NCI-H2107 treated with DMSO at 0.1 percent for 48 hours (cell line): ENCODE results near the gene ACTN4.
"Not testable (repeated sequence)": the region's sequence is repeated elsewhere in the genome, so short reads cannot be mapped to it uniquely, and the experiment has no call there.

Source experiments
- DNase-seq: peaks from one replicate; lab custom pipeline; 2025; ENCODE audit not compliant: unreplicated experiment; lab: John Stamatoyannopoulos, UW

ACTN4 gene

DNA sequence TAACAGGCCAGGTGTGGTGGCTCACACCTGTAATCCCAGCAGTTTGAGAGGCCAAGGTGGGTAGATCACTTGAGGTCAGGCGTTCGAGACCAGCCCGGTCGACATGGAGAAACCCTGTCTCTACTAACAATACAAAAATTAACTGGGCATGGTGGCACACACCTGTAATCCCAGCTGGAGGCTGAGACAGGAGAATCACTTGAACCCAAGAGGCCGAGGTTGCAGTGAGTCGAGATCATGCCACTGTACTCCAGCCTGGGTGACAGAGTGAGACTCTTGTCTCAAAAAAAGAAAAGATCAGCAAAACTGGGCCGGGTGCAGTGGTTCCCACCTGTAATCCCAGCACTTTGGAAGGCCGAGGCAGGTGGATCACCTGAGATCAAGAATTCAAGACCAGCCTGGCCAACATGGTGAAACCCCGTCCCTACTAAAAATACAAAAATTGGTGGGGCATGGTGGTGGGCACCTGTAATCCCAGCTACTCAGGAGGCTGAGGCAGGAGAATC lies 114.5 kb downstream of the ACTN4 start:
- not testable (repeated sequence) for DNase-seq

DNA sequence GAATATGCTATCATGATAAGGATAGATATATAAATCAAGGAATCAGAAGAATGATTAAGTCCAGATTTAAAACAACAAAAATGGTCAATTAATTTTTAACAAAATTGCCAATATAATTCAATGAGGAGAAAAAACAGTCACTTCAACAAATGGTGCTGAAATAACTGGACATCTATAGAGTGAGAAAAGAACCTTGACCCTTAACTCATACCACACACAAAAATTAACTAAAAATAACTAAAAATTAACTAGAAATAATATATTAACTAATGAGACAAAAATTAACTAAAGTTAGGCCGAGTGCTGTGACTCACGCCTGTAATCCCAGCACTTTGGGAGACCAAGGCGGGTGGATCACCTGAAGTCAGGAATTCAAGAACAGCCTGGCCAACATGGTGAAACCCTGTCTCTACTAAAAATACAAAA lies 116.4 kb downstream of the ACTN4 start:
- DNase-seq, result no peak

DNA sequence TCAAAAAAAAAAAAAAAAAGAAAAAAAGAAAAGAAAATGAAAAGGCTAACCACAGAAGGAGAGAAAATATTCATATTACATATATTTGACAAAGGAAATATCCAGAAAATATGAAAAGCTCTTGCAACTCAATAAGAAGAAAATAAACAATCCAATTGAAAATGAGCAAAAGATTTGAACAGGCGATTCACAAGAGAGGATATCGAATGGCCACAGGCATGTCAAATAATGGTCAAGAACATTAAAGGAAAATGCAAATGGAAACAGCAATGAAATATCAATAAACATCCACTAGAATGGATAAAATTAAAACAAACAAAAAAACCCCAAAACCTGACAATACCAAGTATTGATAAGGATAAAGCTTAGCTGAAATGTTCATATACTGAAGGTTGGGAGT lies 117.8 kb downstream of the ACTN4 start:
- DNase-seq, result no peak

DNA sequence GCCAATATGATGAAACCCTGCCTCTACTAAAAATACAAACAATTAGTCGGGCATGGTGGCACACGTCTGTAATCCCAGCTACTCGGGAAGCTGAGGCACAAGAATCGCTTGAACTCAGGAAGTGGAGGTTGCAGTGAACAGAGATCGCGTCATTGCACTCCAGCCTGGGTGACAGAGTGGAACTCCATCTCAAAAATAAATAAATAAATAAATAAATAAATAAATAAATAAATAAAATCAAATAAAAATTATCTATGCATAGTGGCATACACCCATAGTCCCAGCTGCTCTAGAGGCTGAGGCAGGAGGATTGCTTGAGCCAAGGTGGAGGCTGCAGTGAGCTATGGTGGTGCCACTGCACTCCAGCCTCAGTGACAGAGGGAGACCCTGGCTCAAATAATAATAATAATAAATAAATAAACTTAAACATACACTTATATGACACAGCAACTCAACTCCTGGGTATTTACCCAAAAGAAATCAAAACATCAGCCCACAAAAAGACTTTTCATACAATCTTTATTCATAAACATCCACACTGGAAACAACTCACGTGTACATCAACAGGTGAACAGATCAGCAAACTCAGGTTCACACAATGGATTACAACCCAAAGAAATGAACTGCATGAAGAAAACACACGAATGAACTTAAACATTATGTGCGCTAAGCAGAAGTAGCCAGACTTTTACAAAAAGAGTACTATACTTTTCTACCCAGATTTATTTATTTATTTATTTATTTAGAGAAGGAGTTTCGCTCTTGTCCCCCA lies 119.0 kb downstream of the ACTN4 start:
- DNase-seq, result no peak

DNA sequence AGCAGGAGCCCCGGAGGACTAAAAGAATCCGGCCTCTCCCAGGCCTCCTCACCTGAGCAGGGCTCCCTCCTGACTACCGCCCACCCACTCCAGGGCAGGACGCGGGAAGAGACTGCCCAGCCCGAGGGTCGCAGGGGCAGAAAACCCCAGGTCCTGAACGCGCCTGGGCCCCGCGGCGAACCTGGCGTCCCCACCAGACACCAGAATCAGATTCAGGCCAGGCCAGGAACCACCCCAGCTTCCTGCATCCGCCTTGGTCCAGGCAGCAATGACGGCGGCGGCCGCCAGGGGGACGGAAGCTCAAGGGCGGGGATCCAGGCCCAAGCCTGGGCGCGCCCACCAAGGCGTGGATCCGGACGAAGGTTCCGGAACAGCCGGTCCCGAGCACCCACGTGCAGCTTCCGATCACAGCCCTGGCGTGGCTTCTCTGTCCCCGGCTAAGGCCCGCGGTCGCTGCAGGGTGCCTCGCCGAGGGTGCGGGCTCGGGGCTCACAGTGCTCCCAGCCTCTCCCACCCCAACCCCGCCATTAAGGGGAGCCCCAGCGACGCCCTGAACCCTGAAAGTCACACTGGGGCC lies 122.3 kb downstream of the ACTN4 start:
- no peak for DNase-seq

DNA sequence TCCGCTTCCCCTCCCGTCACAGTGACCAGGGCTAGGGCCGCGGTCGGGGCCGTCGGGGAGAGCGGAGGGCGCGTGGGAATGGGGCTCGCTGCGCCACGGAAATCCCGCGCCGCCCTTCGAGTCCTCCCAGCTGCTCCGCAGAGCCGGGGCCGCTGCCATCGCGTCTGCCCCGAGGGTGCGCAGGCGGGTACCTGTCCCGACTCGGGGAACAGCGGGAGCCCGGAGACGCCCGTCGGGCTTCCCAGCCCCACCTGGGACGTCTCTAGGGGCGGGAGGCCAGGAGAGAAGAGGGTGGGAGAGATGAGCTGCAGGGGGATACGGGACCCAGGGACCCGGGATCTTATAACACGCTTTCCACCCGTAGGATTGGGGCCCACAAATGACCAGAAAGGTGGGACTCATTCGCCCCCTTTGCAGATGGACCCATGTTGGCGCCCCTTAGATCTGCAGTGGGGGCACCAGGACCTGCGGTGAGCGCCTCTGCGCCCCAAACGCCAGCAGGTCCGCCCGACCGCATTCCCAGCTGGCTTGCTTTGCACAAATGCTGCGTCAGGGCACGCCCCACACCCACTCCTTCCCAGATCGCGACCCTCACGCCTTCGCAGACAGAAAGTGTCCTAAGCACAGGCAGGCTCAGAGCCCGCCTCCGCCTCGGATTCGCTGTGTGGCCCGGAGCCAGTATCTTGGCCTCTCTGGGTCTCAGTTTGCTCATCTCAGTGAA lies 122.9 kb downstream of the ACTN4 start:
- not testable (repeated sequence) for DNase-seq

DNA sequence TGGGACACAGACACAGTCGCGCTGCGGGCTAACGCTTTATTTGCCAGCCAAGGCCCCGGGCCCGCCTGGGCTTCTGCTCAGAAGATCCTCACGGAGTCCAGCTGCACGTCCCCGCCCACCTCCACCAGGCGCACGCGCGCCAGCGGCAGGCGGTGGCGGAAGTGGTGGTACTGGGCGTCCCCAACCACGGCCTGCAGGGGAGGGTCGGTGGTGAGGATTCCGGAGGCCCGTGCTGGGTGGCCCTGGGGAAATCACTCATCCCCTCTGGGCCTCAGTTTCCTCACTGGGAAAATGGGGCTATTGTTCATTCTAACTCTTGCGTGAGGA lies 123.5 kb downstream of the ACTN4 start:
- DNase-seq, result not testable (repeated sequence)

DNA sequence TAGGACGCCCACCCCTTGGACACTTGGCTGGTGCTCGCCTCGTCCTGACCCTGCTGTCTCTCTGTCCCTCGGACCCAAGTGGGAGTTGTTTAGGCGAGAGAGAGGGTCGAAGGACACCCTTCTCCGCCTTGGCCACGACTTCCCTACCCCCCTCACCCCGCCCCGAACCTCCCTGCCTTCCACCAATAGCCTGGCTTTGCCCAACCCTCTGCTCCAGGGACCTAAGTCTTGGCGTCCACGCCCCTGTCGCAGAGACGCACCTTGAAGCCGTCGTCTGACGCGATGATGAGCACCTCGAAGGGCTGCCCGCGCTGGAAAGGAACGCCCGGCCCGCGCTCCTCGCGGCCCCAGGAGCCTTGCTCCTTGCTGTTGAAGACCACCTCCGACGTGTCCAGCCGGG lies 124.1 kb downstream of the ACTN4 start:
- not testable (repeated sequence) for DNase-seq

DNA sequence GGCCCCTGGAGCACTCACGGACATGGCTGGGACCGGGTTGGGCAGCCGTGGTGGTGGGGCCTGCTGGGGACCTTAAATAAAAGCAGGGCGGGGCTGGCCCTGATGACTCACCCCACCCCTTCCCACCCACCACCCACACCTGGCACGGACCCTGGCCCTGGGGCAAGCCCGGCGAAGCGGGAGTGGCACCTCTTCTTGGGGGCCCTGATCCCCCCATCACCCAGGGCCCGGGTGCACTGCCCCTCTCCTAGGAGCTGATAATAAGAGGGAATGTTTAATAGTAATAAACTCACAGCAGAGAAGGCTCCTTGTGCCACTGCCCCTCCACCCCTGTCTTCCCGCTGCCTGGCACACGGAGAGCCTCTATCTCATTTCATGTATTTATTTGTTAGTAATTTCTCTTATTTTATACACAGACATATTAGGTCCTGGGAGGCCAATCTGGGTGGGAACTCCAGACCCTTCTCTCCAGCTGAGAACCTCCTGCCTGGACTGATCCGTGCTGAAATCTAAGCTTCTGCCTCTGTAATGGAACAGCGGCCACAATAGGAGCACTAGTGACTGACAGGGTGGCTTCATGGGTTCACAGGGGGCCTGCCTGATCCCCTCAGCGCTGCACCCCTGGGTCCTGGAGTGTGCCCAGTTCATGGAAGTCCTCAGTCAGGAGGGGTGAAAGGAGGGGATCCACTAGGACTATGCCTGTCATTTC lies 126.2 kb downstream of the ACTN4 start, which contains the start of gene LGALS7:
Gene LGALS7 (minus strand): TSS at position 49 of the 709 bp plus-strand sequence. CDS start 25 bp downstream, at position 24.
- no peak for DNase-seq

DNA sequence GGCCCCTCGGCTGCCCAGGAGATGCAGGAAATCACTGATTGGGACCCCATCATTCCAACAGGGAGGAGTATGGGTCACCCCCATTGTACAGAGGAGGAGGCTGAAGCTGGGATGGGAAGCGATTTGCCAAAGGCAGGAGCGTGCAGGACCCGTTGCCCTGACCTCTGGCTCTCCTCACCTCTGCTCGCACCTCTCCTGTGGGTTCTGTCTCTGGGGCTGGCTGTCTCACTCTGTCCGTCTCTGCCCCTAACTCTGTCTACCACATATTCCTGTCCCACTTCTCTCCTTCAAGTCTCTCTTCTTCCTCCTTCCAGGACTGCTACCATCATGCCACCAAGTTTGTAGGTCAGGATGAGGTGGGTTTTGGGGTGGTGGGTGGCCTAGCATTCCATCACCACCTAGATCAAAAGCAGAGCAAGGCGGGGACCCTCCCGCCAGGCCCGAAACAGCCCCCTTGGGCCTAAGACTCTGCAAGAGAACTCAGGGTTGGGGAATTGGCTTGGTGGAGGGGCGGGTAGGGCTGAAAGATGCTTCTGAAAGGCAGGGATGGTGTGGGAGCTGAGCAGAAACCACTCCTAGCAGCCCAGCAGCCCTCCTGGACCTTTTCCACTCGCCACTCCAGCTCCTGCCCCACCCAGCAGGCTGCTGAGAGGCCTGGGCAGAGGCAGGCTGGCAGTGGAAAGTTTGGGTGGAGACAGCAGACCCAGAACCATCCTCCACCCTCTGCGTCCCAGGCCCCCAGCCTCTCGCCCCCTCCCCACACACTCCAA lies 126.9 kb downstream of the ACTN4 start:
- no peak for DNase-seq

DNA sequence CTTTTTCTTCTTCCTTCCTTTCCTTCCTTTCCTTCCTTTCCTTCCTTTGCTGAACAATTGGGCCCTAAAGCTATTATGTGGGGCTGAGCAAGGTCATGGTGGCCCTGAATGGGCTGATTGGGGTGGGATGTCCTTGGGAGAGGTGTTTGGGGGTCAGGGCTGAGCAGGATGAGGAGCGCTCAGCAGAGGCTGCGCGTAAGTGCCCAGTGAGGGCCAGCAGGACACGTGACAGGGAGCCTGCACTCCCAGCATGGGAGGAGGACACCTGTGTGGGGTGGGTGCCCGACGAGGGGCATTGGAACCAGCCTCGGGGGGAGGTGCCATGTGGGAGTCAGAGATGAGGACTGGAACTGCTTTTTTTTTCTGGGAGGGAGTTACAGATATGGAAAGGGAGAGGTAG lies 131.3 kb downstream of the ACTN4 start:
- no peak for DNase-seq

DNA sequence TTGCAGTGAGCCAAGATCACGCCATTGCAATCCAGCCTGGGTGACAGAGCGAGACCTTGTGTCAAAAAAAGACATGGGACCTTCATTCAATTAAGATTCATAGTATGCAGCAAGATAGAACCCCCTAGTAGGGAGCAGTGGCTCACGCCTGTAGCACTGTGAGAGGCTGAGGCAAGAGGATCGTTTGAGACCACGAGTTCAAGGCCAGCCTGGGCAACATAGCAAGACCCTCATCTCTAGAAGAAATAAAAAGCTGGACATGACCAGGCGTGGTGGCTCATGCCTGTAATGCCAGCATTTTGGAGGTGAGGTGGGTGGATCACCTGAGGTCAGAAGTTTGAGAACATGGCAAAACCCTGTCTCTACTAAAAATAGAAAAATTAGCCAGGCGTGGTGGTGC lies 133.0 kb downstream of the ACTN4 start:
- no peak for DNase-seq

DNA sequence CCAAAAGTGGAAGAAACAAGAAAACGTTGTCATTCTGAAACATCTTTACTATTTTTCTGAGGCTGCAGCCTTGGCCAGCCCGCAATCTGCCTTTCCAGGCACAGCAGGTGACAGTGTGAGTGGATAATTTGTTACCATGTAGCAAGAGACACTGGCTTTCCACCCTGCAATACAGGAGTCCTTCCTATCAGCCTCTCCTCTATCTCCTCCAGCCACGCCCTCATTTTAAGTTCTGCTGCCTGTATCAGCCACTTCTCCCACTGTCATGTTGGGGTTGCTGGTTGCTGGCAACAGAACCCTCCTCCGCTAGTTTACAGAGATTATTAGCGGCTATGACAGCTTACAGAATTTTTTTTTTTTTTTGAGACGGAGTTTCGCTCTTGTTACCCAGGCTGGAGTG lies 133.6 kb downstream of the ACTN4 start:
- DNase-seq, result no peak
